DMS153 treated with DMSO at 0.1 percent for 48 hours (cell line): ENCODE results near the gene LHFPL3.
"Not testable (repeated sequence)": the region's sequence is repeated elsewhere in the genome, so short reads cannot be mapped to it uniquely, and the experiment has no call there.

Source experiments
- DNase-seq: peaks from one replicate; lab custom pipeline; 2025; ENCODE audit not compliant: unreplicated experiment; lab: John Stamatoyannopoulos, UW

Gene LHFPL3

GRCh38 chr7:104572554-104572953 is 244.2 kb downstream of the LHFPL3 start:
- DNase-seq, result no peak

- no peak for DNase-seq
These were observed 256.2 kb downstream of the LHFPL3 start for GRCh38 chr7:104584620-104585019.

- DNase-seq, result not testable (repeated sequence)
These were observed 267.2 kb downstream of the LHFPL3 start for GRCh38 chr7:104595591-104595990.

GRCh38 chr7:104603957-104604356 is 275.6 kb downstream of the LHFPL3 start:
- no peak for DNase-seq

- no peak for DNase-seq
These were observed 276.3 kb downstream of the LHFPL3 start for GRCh38 chr7:104604706-104605105.

GRCh38 chr7:104621321-104621720 is 292.9 kb downstream of the LHFPL3 start:
- DNase-seq, result no peak

DNA sequence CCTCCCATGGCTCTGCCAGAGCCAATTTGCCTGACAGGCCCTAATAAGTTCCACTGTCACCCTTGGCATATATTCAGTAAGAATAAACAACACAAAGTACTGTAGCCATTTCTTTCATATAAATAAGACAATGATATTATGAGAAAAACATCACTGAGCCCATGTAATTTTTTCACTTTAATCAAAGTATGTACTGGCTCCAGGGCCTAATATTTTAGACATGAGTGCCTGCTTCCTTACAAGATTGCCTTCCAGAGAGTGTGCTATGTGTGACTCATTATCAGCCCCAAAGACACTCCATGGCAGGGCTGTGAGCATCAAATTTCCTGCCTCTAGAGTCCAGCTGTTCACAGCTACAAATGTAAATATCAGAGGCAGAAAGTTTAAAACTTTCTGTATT is 297.6 kb downstream of the LHFPL3 start:
- no peak for DNase-seq

DNA sequence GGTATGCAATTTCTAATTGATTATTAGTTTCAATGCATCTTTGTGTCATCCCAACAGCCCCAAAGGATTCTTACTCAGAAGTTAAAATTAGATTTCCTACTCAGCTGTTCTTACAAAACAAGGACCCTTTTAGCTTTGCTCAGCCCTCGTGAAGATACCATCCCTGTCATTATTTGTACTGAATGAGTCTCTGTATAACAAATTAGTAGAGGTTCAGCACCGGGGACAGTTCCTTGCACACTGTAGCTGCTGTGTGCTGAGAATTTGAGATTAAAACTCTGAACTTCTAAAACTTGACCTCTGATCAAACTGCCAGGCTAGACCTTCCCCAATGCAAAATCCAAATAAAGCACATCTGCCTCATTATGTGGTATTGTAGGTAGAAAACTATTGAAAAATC is 299.1 kb downstream of the LHFPL3 start:
- DNase-seq, result no peak

GRCh38 chr7:104628017-104628416 is 299.6 kb downstream of the LHFPL3 start:
- no peak for DNase-seq

DNA sequence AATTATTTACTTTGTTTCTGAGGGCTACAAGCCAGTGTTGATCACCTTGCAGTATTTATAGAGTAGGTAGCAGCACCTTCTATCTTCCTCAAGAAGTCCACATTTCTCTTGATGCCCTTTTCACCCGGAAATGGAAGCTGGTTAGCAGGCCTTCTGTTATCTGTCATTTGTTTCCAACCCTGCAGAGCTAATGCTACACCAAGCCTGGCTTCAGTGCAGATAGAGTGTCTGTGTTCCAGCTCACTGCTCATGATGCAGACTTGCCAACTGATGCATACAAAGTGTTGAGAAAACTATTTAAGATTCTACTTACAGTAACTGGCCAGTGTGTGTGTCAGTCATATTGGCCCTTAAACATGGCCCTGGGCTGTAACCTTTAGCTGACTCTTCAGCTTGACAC is 301.0 kb downstream of the LHFPL3 start:
- DNase-seq, result no peak

DNA sequence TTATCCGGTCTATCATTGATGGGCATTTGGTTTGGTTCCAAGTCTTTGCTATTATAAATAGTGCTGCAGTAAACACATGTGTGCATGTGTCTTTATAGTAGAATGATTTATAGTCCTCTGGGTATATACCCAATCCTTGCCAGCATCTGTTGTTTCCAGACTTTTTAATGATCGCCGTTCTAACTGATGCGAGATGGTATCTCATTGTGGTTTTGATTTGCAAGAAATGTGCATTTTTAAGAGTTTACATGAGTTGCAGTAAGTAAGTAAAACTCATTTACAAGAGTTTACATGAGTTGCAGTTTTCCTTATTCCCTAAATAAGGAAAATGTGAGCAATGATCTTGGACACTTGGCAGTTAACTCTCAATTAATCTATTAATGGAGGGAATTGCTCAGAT is 312.1 kb downstream of the LHFPL3 start:
- no peak for DNase-seq

DNA sequence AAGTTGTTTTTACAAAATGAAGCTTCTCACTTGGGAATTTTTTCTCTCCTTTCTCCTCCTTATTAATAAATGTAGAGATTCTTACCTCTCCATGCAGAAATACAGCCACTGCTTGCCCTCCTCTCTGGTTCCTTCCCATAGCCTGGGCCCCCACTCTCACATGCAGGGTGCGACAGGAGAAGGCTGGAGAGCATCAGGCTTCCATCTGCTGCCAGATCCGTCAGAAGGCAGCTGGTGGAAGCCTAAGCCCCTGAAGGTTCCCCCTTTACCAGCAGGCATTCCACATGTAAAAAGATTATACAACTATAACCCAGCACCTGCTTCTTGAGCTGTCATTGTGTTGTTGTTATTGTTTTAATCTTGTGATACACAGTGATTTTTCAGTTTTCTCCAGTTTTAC is 314.2 kb downstream of the LHFPL3 start:
- no peak for DNase-seq

DNA sequence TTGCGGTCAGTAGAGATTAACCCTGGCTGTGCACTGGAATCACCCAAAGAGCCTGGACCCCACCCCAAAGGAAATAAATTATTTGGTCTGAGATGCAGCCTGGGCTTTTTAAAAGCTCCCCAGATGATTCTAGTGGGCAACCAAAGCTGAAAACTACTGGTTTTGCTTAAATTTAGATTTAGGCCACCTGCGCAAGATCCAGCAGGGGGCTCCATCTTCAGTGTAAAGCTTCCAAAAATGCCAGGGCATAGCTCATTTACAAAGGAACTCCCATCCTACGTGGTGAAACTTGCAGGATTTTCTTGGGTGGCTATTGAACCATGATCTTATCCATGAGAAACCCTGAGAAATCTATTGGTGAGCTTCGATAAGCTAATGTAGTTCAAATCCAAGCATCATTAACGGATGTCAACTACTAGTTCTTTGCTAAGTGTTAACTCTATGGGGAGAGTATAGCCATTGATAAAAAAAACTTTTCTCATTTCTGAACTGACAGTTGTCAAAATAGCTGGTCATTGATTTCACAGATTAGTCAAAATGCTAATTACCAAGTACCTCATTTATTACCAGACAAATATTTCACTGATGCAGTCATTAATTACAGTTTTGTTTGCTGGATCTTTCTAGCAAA is 315.3 kb downstream of the LHFPL3 start:
- no peak for DNase-seq

GRCh38 chr7:104650991-104651640 is 322.7 kb downstream of the LHFPL3 start:
- no peak for DNase-seq

GRCh38 chr7:104652434-104652833 is 324.0 kb downstream of the LHFPL3 start:
- DNase-seq, result no peak

GRCh38 chr7:104652865-104653264 is 324.5 kb downstream of the LHFPL3 start:
- DNase-seq, result no peak

DNA sequence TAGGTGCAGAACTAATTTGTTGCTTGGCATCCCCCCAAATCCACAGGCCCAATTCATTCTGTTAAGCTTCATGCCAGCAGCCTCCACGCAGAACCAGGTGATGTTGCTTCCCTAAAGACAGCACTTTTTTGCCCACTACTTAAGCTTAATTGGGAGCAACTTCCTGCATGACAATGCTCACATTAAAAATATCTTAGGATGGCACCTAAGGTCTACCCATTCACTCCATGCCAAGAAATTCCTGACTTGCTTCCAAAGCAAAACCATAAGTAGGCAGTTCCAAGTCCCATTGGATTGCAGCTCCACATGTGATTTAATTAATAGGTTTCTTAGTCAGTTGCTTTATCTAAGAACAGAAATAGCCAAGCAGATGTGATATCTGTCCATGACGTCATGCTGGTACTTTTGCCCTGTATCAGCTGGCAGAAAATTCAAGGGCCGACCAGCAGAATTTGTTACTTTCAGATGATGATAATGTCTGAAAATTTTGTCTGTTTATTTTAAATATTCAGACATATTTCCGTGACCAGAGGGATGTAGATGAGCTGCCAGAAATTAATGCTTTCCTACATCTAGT is 325.5 kb downstream of the LHFPL3 start:
- no peak for DNase-seq

DNA sequence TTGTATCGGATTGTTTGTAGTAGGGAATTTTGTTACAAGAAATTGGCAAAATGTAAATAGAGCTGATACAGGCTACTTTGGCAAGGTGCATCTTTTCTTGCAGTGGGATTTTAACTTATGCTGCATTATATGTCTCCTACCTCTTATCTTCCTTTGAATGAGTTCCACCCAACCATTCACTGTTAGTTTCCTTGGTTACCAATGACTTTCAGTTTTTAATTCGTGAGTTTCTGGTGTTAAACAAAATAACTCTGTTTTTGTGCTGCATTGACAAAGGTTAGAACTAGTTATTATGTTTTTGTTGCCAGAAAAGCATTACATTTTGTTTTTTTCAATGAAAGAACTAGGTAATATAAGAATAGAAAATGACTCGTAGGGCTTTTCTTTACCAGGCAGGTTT is 327.2 kb downstream of the LHFPL3 start:
- no peak for DNase-seq

DNA sequence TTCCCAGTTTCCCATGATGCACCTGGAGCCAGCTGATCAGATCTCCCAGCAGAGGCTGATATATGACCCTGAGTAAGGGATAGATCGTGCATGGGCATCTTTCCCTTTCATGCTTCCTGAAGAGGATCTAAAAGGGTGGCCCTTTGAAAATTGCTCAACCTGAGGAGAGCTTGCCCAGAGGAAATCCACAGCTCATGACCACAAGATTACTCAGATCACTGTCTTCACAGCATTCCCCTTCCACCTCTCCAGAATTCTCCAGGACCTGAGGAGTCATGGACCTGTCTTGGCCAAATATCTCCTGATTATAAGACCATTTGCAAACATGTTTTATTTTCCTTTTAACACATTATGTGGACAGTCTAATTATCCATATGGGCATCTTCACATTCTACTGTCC is 328.1 kb downstream of the LHFPL3 start:
- no peak for DNase-seq

GRCh38 chr7:104657134-104657533 is 328.7 kb downstream of the LHFPL3 start:
- DNase-seq, result no peak

- no peak for DNase-seq
These were observed 333.2 kb downstream of the LHFPL3 start for GRCh38 chr7:104661575-104661974.

- no peak for DNase-seq
These were observed 336.2 kb downstream of the LHFPL3 start for GRCh38 chr7:104664648-104665047.

- no peak for DNase-seq
These were observed 349.2 kb downstream of the LHFPL3 start for GRCh38 chr7:104677587-104677986.
